GM21515 (cell line): ENCODE measurements around the gene SPACA5B.
"Not testable (repeated sequence)": the region's sequence is repeated elsewhere in the genome, so short reads cannot be mapped to it uniquely, and the experiment has no call there.

Experiments used
- ATAC-seq: cut with Tn5 transposase; IDR thresholded peaks from one replicate; pipeline ENCODE4 v1.9.1; 2021; ENCODE audit not compliant: unreplicated experiment

SPACA5B gene

GRCh38 chrX:48130326-48130725 is at the start of gene SPACA5B:
Gene SPACA5B, plus strand, starts transcription at chrX:48130626. Its CDS starts 62 bp downstream, at chrX:48130688.
- ATAC-seq, result not testable (repeated sequence)

GRCh38 chrX:48083212-48083611 is 47.2 kb upstream of the SPACA5B start:
- ATAC-seq, result no peak

- ATAC-seq, result no peak
Measured at GRCh38 chrX:48083706-48084105, 46.7 kb upstream of the SPACA5B start.

- no peak for ATAC-seq
Measured at GRCh38 chrX:48086082-48086481, 44.3 kb upstream of the SPACA5B start.

GRCh38 chrX:48090123-48090522 is 40.3 kb upstream of the SPACA5B start:
- no peak for ATAC-seq

- not testable (repeated sequence) for ATAC-seq
Measured at GRCh38 chrX:48092558-48092957, 37.9 kb upstream of the SPACA5B start.

GRCh38 chrX:48101443-48101842 is 29.0 kb upstream of the SPACA5B start:
- ATAC-seq, result no peak

- no peak for ATAC-seq
Measured at GRCh38 chrX:48102874-48103374, 27.5 kb upstream of the SPACA5B start.

- ATAC-seq, result no peak
Measured at GRCh38 chrX:48107717-48108116, 22.7 kb upstream of the SPACA5B start.

GRCh38 chrX:48125286-48125685 is 5.1 kb upstream of the SPACA5B start:
- not testable (repeated sequence) for ATAC-seq

- not testable (repeated sequence) for ATAC-seq
Measured at GRCh38 chrX:48132308-48132844, 1.9 kb downstream of the SPACA5B start.

GRCh38 chrX:48139076-48139475 is 8.7 kb downstream of the SPACA5B start:
- not testable (repeated sequence) for ATAC-seq

- not testable (repeated sequence) for ATAC-seq
Measured at GRCh38 chrX:48141810-48142508, 11.5 kb downstream of the SPACA5B start.

GRCh38 chrX:48142697-48143096 is 12.3 kb downstream of the SPACA5B start:
- not testable (repeated sequence) for ATAC-seq

GRCh38 chrX:48153769-48154168 is 23.3 kb downstream of the SPACA5B start:
- no peak for ATAC-seq

GRCh38 chrX:48154796-48155195 is 24.4 kb downstream of the SPACA5B start:
- ATAC-seq, result no peak

GRCh38 chrX:48156014-48156413 is 25.6 kb downstream of the SPACA5B start:
- ATAC-seq, result no peak

- no peak for ATAC-seq
Measured at GRCh38 chrX:48165241-48165640, 34.8 kb downstream of the SPACA5B start.

- not testable (repeated sequence) for ATAC-seq
Measured at GRCh38 chrX:48166322-48166721, 35.9 kb downstream of the SPACA5B start.

GRCh38 chrX:48179691-48180090 is 49.3 kb downstream of the SPACA5B start:
- ATAC-seq, result no peak

- ATAC-seq, result no peak
Measured at GRCh38 chrX:48180811-48181210, 50.4 kb downstream of the SPACA5B start.

- not testable (repeated sequence) for ATAC-seq
Measured at GRCh38 chrX:48181882-48182281, 51.5 kb downstream of the SPACA5B start.
